IMR-90 (cell line): ENCODE data around the gene PSME2. TPM values are rescaled to one million over a fixed set of nuclear protein-coding genes. Genes with fewer than 3 reads are reported as not detected.

Experiments
- ATAC-seq: fragments of 200-7000 bp; cut with Tn5 transposase; 2 replicates; pipeline ENCODE4 v1.9.1; 2020; ENCODE audit warnings: low read depth, mild to moderate bottlenecking, moderate library complexity
- BruUV-seq: library from RNA; stranded (reverse); fragments of 400-500 nt; replicated peaks from 2 replicates; lab custom pipeline; 2021; lab: Mats Ljungman, UMichigan
- CTCF ChIA-PET: fragments of 300-600 bp; formaldehyde crosslinking; extraction: SDS; loops from one replicate; lab custom pipeline; 2021; ENCODE audit warnings: antibody characterized with exemption; lab: Yijun Ruan, JAX
- POLR2A ChIA-PET: fragments of 300-600 bp; sonication (Branson Sonifier 250); formaldehyde crosslinking; loops from one replicate; lab custom pipeline; 2022; ENCODE audit warnings: antibody characterized with exemption; ENCODE audit not compliant: unreplicated experiment; lab: Charles Lee
- DNase-seq: peaks from one replicate; pipeline ENCODE4 v3.0.0; 2013
- H2AFZ ChIP-seq: replicated peaks from 2 replicates; pipeline ENCODE3; 2013; ENCODE audit warnings: low read length, mild to moderate bottlenecking; ENCODE audit not compliant: poor library complexity
- H2AK5ac ChIP-seq: 2 replicates; pipeline ENCODE4 v1.6.1; 2013; ENCODE audit warnings: low read depth, low read length, inconsistent platforms
- H2AK9ac ChIP-seq: replicated peaks from 2 replicates; pipeline ENCODE3; 2013; ENCODE audit warnings: mild to moderate bottlenecking, low read depth, low read length, moderate library complexity; ENCODE audit not compliant: poor library complexity
- H2BK120ac ChIP-seq: 2 replicates; pipeline ENCODE4 v1.6.1; 2013; ENCODE audit warnings: low read depth, low read length, inconsistent platforms
- H2BK15ac ChIP-seq: 3 replicates; pipeline ENCODE4 v1.6.1; 2013; ENCODE audit warnings: low read depth, low read length, inconsistent platforms
- H2BK20ac ChIP-seq: 2 replicates; pipeline ENCODE4 v1.6.1; 2013; ENCODE audit warnings: low read depth, mild to moderate bottlenecking, inconsistent platforms, low read length, moderate library complexity
- H2BK5ac ChIP-seq: 2 replicates; pipeline ENCODE4 v1.6.1; 2013; ENCODE audit warnings: mild to moderate bottlenecking, low read depth, low read length, inconsistent platforms; ENCODE audit not compliant: poor library complexity, severe bottlenecking
- H3K14ac ChIP-seq: replicated peaks from 2 replicates; pipeline ENCODE4 v1.6.1; 2013; ENCODE audit warnings: low read depth, low read length, inconsistent platforms
- H3K18ac ChIP-seq: 2 replicates; pipeline ENCODE4 v1.6.1; 2013; ENCODE audit warnings: low read depth, low read length, control low read depth
- H3K23ac ChIP-seq: 2 replicates; pipeline ENCODE4 v1.6.1; 2013; ENCODE audit warnings: low read depth, low read length, inconsistent platforms
- H3K27ac ChIP-seq: 2 replicates; pipeline ENCODE4 v1.5.1; 2013; ENCODE audit warnings: mild to moderate bottlenecking, control low read depth, low read length; ENCODE audit not compliant: insufficient read depth
- H3K27me3 ChIP-seq: 2 replicates; pipeline ENCODE4 v1.6.1; 2013; ENCODE audit warnings: low read length; ENCODE audit not compliant: control insufficient read depth, insufficient read depth
- H3K36me3 ChIP-seq: 2 replicates; pipeline ENCODE4 v1.6.1; 2013; ENCODE audit warnings: low read length, mixed read lengths; ENCODE audit not compliant: control insufficient read depth, insufficient read depth
- H3K4ac ChIP-seq: 2 replicates; pipeline ENCODE4 v1.6.1; 2013; ENCODE audit warnings: low read depth, low read length, inconsistent platforms
- H3K4me1 ChIP-seq: 2 replicates; pipeline ENCODE4 v1.6.1; 2013; ENCODE audit warnings: low read length, mixed read lengths; ENCODE audit not compliant: control insufficient read depth, insufficient read depth
- H3K4me2 ChIP-seq: 2 replicates; pipeline ENCODE4 v1.6.1; 2013; ENCODE audit warnings: low read depth, mild to moderate bottlenecking, control low read depth, low read length, moderate library complexity
- H3K4me3 ChIP-seq: 2 replicates; pipeline ENCODE4 v1.5.1; 2013; ENCODE audit warnings: low read depth, mild to moderate bottlenecking, control low read depth, low read length, moderate library complexity; ENCODE audit not compliant: insufficient read depth
- H3K56ac ChIP-seq: 2 replicates; pipeline ENCODE4 v1.6.1; 2013; ENCODE audit warnings: low read length, inconsistent platforms; ENCODE audit not compliant: insufficient read depth; ENCODE audit errors: extremely low read depth
- H3K79me1 ChIP-seq, 2 experiments: 2 replicates each; pipeline ENCODE4 v1.6.1; 2013; ENCODE audit warnings: low read length in 2 of 2, inconsistent platforms in 1 of 2, low read depth in 1 of 2
- H3K9ac ChIP-seq: 2 replicates; pipeline ENCODE4 v1.6.1; 2013; ENCODE audit warnings: low read depth, low read length, control low read depth
- H3K9me1 ChIP-seq: 2 replicates; pipeline ENCODE4 v1.6.1; 2013; ENCODE audit warnings: low read length, inconsistent platforms; ENCODE audit not compliant: insufficient read depth
- H3K9me3 ChIP-seq: 2 replicates; pipeline ENCODE4 v1.6.1; 2013; ENCODE audit warnings: low read length; ENCODE audit not compliant: control insufficient read depth, insufficient read depth
- H4K20me1 ChIP-seq: 2 replicates; pipeline ENCODE4 v1.6.1; 2013; ENCODE audit warnings: low read length, inconsistent platforms; ENCODE audit not compliant: insufficient read depth
- H4K5ac ChIP-seq: 2 replicates; pipeline ENCODE4 v1.6.1; 2013; ENCODE audit warnings: mild to moderate bottlenecking, low read depth, low read length, control low read depth
- H4K8ac ChIP-seq, 2 experiments: 2 replicates each; pipeline ENCODE4 v1.6.1; 2013; ENCODE audit warnings: low read depth in 2 of 2, low read length in 2 of 2, control low read depth in 1 of 2, inconsistent platforms in 1 of 2
- H4K91ac ChIP-seq: 2 replicates; pipeline ENCODE4 v1.6.1; 2013; ENCODE audit warnings: low read depth, low read length, inconsistent platforms; ENCODE audit not compliant: insufficient read depth
- CEBPB ChIP-seq: IDR thresholded peaks from 2 replicates; pipeline ENCODE4 v1.6.1; 2012; ENCODE audit warnings: low read depth, low read length, improper control_type of control experiment
- CHD1 ChIP-seq: IDR thresholded peaks from 2 replicates; pipeline ENCODE4 v1.6.1; 2012; ENCODE audit warnings: low read depth, low read length, improper control_type of control experiment
- MAFK ChIP-seq: IDR thresholded peaks from 2 replicates; pipeline ENCODE4 v1.6.1; 2012; ENCODE audit warnings: low read depth, low read length, improper control_type of control experiment
- MAZ ChIP-seq: IDR thresholded peaks from 2 replicates; pipeline ENCODE4 v1.6.1; 2012; ENCODE audit warnings: low read depth, mild to moderate bottlenecking, low read length, improper control_type of control experiment, moderate library complexity, borderline replicate concordance
- MXI1 ChIP-seq: IDR thresholded peaks from 2 replicates; pipeline ENCODE4 v1.6.1; 2012; ENCODE audit warnings: low read depth, mild to moderate bottlenecking, low read length, moderate library complexity, borderline replicate concordance
- NFE2L2 ChIP-seq: fragments of 150-350 bp; IDR thresholded peaks from 2 replicates; pipeline ENCODE4 v1.6.1; 2016; ENCODE audit warnings: low read depth, mild to moderate bottlenecking, low read length
- RAD21 ChIP-seq: IDR thresholded peaks from 2 replicates; pipeline ENCODE4 v1.6.1; 2012; ENCODE audit warnings: low read length, improper control_type of control experiment
- RCOR1 ChIP-seq: IDR thresholded peaks from 2 replicates; pipeline ENCODE4 v1.6.1; 2012; ENCODE audit warnings: mild to moderate bottlenecking, low read length, improper control_type of control experiment; ENCODE audit not compliant: insufficient replicate concordance
- RFX5 ChIP-seq: IDR thresholded peaks from 2 replicates; pipeline ENCODE4 v1.8.0; 2012; ENCODE audit warnings: low read depth, mild to moderate bottlenecking, low read length, moderate library complexity
- SMC3 ChIP-seq: fragments of 150-350 bp; IDR thresholded peaks from 2 replicates; pipeline ENCODE4 v1.6.1; 2016; ENCODE audit warnings: low read depth, mild to moderate bottlenecking, antibody characterized with exemption, low read length, moderate library complexity
- WGBS, 2 experiments: methylation state at CpG; one replicate each; pipeline versions ENCODE4 v1.1.5 to v1.1.7; 2013; ENCODE audit warnings: missing lambda C conversion rate in 2 of 2; ENCODE audit not compliant: insufficient read length in 1 of 2; ENCODE audit errors: extremely low coverage in 2 of 2; 5-methylcytosine and 5-hydroxymethylcytosine counted together
- dilution Hi-C: fragments of 300-500 bp; cut with HindIII; formaldehyde crosslinking; loops from one replicate; pipeline ENCODE4 v1.14.3; 2018; ENCODE audit warnings: low sequenced_read_pairs; ENCODE audit not compliant: unreplicated experiment
- in situ Hi-C: fragments of 300-500 bp; cut with MboI; formaldehyde crosslinking; loops from 3 replicates; pipeline ENCODE4 v1.14.3; 2019; ENCODE audit warnings: low sequenced_read_pairs, inconsistent platforms, mixed read lengths
- intact Hi-C: fragments of 100-400 bp; cut with micrococcal nuclease; formaldehyde crosslinking; loops from 2 replicates; pipeline ENCODE4 v1.10.0; 2022
- polyA plus RNA-seq, 3 experiments: library from polyadenylated mRNA; depleted of rRNA; stranded (reverse); fragments of >200 nt; gene quantifications; 2 replicates each; pipeline ENCODE4 v1.2.3, GENCODE V29; 2012; ENCODE audit warnings: low replicate concordance in 1 of 3
- total RNA-seq: library from RNA; depleted of rRNA; stranded (reverse); fragments of >200 nt; gene quantifications from 2 replicates; pipeline ENCODE4 v1.2.3, GENCODE V29; 2012
- TF ChIP-seq, protein P1 (sequence below): fragments of 150-350 bp; IDR thresholded peaks from 2 replicates; pipeline ENCODE4 v1.6.1; 2016; ENCODE audit warnings: low read depth, mild to moderate bottlenecking, low read length, moderate library complexity, borderline replicate concordance

PSME2 gene
- total and polyA plus RNA-seq, 2 of the 4 experiments (the other 2 are of a cell fraction), result 104 to 141 TPM

DNA sequence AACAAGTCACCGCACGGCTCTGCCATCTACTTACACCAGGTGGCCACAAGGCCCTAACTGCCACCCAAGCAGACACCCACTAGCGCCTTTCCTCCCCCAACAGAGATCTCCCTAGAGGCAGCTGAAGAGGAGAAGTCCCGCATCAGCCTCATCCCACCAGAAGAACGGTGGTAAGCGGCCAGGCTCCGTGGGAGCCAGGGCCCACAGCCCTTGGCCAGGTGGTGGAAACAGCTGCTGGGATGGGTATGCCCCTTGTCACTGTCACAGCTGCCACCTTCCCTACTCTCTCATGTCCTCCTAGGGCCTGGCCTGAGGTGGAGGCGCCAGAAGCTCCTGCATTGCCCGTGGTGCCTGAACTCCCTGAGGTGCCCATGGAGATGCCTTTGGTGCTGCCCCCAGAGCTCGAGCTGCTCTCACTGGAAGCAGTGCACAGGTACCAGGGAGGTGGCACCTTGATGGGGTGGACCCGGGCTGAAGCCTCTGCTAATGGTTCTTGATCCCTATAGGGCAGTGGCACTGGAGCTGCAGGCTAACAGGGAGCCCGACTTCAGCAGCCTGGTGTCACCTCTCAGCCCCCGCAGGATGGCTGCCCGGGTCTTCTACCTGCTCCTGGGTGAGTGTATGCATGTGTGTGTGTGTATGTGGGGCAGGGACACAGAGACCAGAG lies 33.0 kb upstream of the PSME2 start (continued):
- TF ChIP-seq RCOR1 (no peak), MAZ (no peak)

DNA sequence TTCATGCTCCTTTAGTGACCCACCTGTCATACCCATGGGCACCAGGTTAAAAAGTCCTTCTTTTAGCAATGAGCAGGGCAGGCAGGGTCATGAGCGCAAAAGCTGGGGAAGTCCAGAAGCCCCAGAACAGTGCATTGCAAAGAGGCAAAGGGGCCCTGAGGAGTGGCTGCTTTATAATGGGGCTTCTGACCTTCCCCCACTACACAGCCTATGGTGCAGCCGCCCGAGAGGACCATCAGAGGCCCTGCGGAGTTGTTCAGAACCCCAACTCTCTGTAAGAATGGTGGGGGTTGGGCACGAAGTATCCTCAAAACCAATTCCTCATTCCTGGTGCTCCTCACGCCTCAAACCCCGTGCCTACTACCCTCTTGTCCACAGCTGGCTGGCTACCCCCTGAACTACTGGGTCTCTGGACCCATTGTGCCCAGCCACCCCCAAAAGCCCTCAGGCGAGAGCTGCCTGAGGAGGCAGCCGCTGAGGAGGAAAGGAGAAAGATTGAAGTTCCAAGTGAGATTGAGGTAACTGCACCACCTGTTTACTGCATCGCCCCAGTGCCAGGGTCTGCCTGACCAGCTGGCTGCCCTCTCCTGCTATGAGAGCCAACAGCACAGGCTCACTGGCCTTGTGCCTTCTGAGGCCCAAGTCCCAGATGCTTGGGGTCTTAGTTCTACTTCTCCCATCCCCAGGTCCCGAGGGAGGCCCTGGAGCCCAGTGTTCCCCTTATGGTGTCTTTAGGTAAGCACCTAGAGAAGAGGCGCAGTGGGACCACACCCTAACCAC lies 32.2 kb upstream of the PSME2 start:
- no peak overlapping the region for H2BK20ac ChIP-seq
- H3K56ac ChIP-seq, result no peak overlapping the region
- H3K79me1 ChIP-seq, result no peaks in the 10 kb centered on the region; a peak in 1 of 4 replicates
- BruUV-seq, result no TSS peak
- no peak overlapping the region for H3K4ac ChIP-seq
- H3K14ac ChIP-seq, result no peak overlapping the region
- ChIA-PET CTCF (no interaction called here), POLR2A (no interaction called here)
- in situ Hi-C loops (no loop called here), intact Hi-C loops (no loop called here), dilution Hi-C loops (no loop called here)
- no peak overlapping the region for H3K27ac ChIP-seq
- H4K5ac ChIP-seq, result no peak overlapping the region
- no peak overlapping the region for H3K23ac ChIP-seq
- H4K8ac ChIP-seq, result no peak overlapping the region
- TF ChIP-seq RAD21 (no peak), CEBPB (no peak), CHD1 (no peak), RCOR1 (no peak), MAZ (no peak), NFE2L2 (no peak), RFX5 (no peak), SMC3 (no peak), MAFK (no peak), MXI1 (no peak)
- TF ChIP-seq, protein P1, sequence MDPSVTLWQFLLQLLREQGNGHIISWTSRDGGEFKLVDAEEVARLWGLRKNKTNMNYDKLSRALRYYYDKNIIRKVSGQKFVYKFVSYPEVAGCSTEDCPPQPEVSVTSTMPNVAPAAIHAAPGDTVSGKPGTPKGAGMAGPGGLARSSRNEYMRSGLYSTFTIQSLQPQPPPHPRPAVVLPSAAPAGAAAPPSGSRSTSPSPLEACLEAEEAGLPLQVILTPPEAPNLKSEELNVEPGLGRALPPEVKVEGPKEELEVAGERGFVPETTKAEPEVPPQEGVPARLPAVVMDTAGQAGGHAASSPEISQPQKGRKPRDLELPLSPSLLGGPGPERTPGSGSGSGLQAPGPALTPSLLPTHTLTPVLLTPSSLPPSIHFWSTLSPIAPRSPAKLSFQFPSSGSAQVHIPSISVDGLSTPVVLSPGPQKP, result no peak
- H2BK15ac ChIP-seq, result no peak overlapping the region
- peaks cover 62% of the 10 kb centered on the region for H3K36me3 ChIP-seq
- no peaks in the 10 kb centered on the region for H3K27me3 ChIP-seq
- no peak overlapping the region for H3K4me2 ChIP-seq
- H2AK9ac ChIP-seq, result no peak overlapping the region
- no CpG with 5 or more reads among the region's 12 CpGs for WGBS, 2 experiments
- H3K9me1 ChIP-seq, result no peaks in the 10 kb centered on the region
- H3K4me1 ChIP-seq, result peaks cover 2% of the 10 kb centered on the region; the same call in 1 of the 2 replicates
- no peak for DNase-seq
- no peak overlapping the region for H3K4me3 ChIP-seq
- no peak overlapping the region for H3K18ac ChIP-seq
- no peaks in the 10 kb centered on the region for H4K20me1 ChIP-seq
- H2BK120ac ChIP-seq, result no peak overlapping the region
- H4K91ac ChIP-seq, result no peak overlapping the region
- H2BK5ac ChIP-seq, result no peak overlapping the region
- no peak overlapping the region for H2AK5ac ChIP-seq
- ATAC-seq, result no peak
- no peak overlapping the region for H2AFZ ChIP-seq
- no peak overlapping the region for H3K9ac ChIP-seq
- H3K9me3 ChIP-seq, result no peaks in the 10 kb centered on the region
